IMR-90 (cell line): ENCODE results near the gene VWA8. TPM values are rescaled to one million over a fixed set of nuclear protein-coding genes. Genes with fewer than 3 reads are reported as not detected.

ENCODE experiments used
- ATAC-seq: fragments of 200-7000 bp; cut with Tn5 transposase; 2 replicates; pipeline ENCODE4 v1.9.1; 2020; ENCODE audit warnings: low read depth, mild to moderate bottlenecking, moderate library complexity
- BruUV-seq: library from RNA; stranded (reverse); fragments of 400-500 nt; replicated peaks from 2 replicates; lab custom pipeline; 2021; lab: Mats Ljungman, UMichigan
- CTCF ChIA-PET: fragments of 300-600 bp; formaldehyde crosslinking; extraction: SDS; loops from one replicate; lab custom pipeline; 2021; ENCODE audit warnings: antibody characterized with exemption; lab: Yijun Ruan, JAX
- POLR2A ChIA-PET: fragments of 300-600 bp; sonication (Branson Sonifier 250); formaldehyde crosslinking; loops from one replicate; lab custom pipeline; 2022; ENCODE audit warnings: antibody characterized with exemption; ENCODE audit not compliant: unreplicated experiment; lab: Charles Lee
- DNase-seq: peaks from one replicate; pipeline ENCODE4 v3.0.0; 2013
- H2AFZ ChIP-seq: replicated peaks from 2 replicates; pipeline ENCODE3; 2013; ENCODE audit warnings: low read length, mild to moderate bottlenecking; ENCODE audit not compliant: poor library complexity
- H2AK5ac ChIP-seq: 2 replicates; pipeline ENCODE4 v1.6.1; 2013; ENCODE audit warnings: low read depth, low read length, inconsistent platforms
- H2AK9ac ChIP-seq: replicated peaks from 2 replicates; pipeline ENCODE3; 2013; ENCODE audit warnings: mild to moderate bottlenecking, low read depth, low read length, moderate library complexity; ENCODE audit not compliant: poor library complexity
- H2BK120ac ChIP-seq: 2 replicates; pipeline ENCODE4 v1.6.1; 2013; ENCODE audit warnings: low read depth, low read length, inconsistent platforms
- H2BK15ac ChIP-seq: 3 replicates; pipeline ENCODE4 v1.6.1; 2013; ENCODE audit warnings: low read depth, low read length, inconsistent platforms
- H2BK20ac ChIP-seq: 2 replicates; pipeline ENCODE4 v1.6.1; 2013; ENCODE audit warnings: low read depth, mild to moderate bottlenecking, inconsistent platforms, low read length, moderate library complexity
- H2BK5ac ChIP-seq: 2 replicates; pipeline ENCODE4 v1.6.1; 2013; ENCODE audit warnings: mild to moderate bottlenecking, low read depth, low read length, inconsistent platforms; ENCODE audit not compliant: poor library complexity, severe bottlenecking
- H3K14ac ChIP-seq: replicated peaks from 2 replicates; pipeline ENCODE4 v1.6.1; 2013; ENCODE audit warnings: low read depth, low read length, inconsistent platforms
- H3K18ac ChIP-seq: 2 replicates; pipeline ENCODE4 v1.6.1; 2013; ENCODE audit warnings: low read depth, low read length, control low read depth
- H3K23ac ChIP-seq: 2 replicates; pipeline ENCODE4 v1.6.1; 2013; ENCODE audit warnings: low read depth, low read length, inconsistent platforms
- H3K27ac ChIP-seq: 2 replicates; pipeline ENCODE4 v1.5.1; 2013; ENCODE audit warnings: mild to moderate bottlenecking, control low read depth, low read length; ENCODE audit not compliant: insufficient read depth
- H3K27me3 ChIP-seq: 2 replicates; pipeline ENCODE4 v1.6.1; 2013; ENCODE audit warnings: low read length; ENCODE audit not compliant: control insufficient read depth, insufficient read depth
- H3K36me3 ChIP-seq: 2 replicates; pipeline ENCODE4 v1.6.1; 2013; ENCODE audit warnings: low read length, mixed read lengths; ENCODE audit not compliant: control insufficient read depth, insufficient read depth
- H3K4ac ChIP-seq: 2 replicates; pipeline ENCODE4 v1.6.1; 2013; ENCODE audit warnings: low read depth, low read length, inconsistent platforms
- H3K4me1 ChIP-seq: 2 replicates; pipeline ENCODE4 v1.6.1; 2013; ENCODE audit warnings: low read length, mixed read lengths; ENCODE audit not compliant: control insufficient read depth, insufficient read depth
- H3K4me2 ChIP-seq: 2 replicates; pipeline ENCODE4 v1.6.1; 2013; ENCODE audit warnings: low read depth, mild to moderate bottlenecking, control low read depth, low read length, moderate library complexity
- H3K4me3 ChIP-seq: 2 replicates; pipeline ENCODE4 v1.5.1; 2013; ENCODE audit warnings: low read depth, mild to moderate bottlenecking, control low read depth, low read length, moderate library complexity; ENCODE audit not compliant: insufficient read depth
- H3K56ac ChIP-seq: 2 replicates; pipeline ENCODE4 v1.6.1; 2013; ENCODE audit warnings: low read length, inconsistent platforms; ENCODE audit not compliant: insufficient read depth; ENCODE audit errors: extremely low read depth
- H3K79me1 ChIP-seq, 2 experiments: 2 replicates each; pipeline ENCODE4 v1.6.1; 2013; ENCODE audit warnings: low read length in 2 of 2, inconsistent platforms in 1 of 2, low read depth in 1 of 2
- H3K9ac ChIP-seq: 2 replicates; pipeline ENCODE4 v1.6.1; 2013; ENCODE audit warnings: low read depth, low read length, control low read depth
- H3K9me1 ChIP-seq: 2 replicates; pipeline ENCODE4 v1.6.1; 2013; ENCODE audit warnings: low read length, inconsistent platforms; ENCODE audit not compliant: insufficient read depth
- H3K9me3 ChIP-seq: 2 replicates; pipeline ENCODE4 v1.6.1; 2013; ENCODE audit warnings: low read length; ENCODE audit not compliant: control insufficient read depth, insufficient read depth
- H4K20me1 ChIP-seq: 2 replicates; pipeline ENCODE4 v1.6.1; 2013; ENCODE audit warnings: low read length, inconsistent platforms; ENCODE audit not compliant: insufficient read depth
- H4K5ac ChIP-seq: 2 replicates; pipeline ENCODE4 v1.6.1; 2013; ENCODE audit warnings: mild to moderate bottlenecking, low read depth, low read length, control low read depth
- H4K8ac ChIP-seq, 2 experiments: 2 replicates each; pipeline ENCODE4 v1.6.1; 2013; ENCODE audit warnings: low read depth in 2 of 2, low read length in 2 of 2, control low read depth in 1 of 2, inconsistent platforms in 1 of 2
- H4K91ac ChIP-seq: 2 replicates; pipeline ENCODE4 v1.6.1; 2013; ENCODE audit warnings: low read depth, low read length, inconsistent platforms; ENCODE audit not compliant: insufficient read depth
- CHD1 ChIP-seq: IDR thresholded peaks from 2 replicates; pipeline ENCODE4 v1.6.1; 2012; ENCODE audit warnings: low read depth, low read length, improper control_type of control experiment
- MAFK ChIP-seq: IDR thresholded peaks from 2 replicates; pipeline ENCODE4 v1.6.1; 2012; ENCODE audit warnings: low read depth, low read length, improper control_type of control experiment
- MXI1 ChIP-seq: IDR thresholded peaks from 2 replicates; pipeline ENCODE4 v1.6.1; 2012; ENCODE audit warnings: low read depth, mild to moderate bottlenecking, low read length, moderate library complexity, borderline replicate concordance
- RAD21 ChIP-seq: IDR thresholded peaks from 2 replicates; pipeline ENCODE4 v1.6.1; 2012; ENCODE audit warnings: low read length, improper control_type of control experiment
- RCOR1 ChIP-seq: IDR thresholded peaks from 2 replicates; pipeline ENCODE4 v1.6.1; 2012; ENCODE audit warnings: mild to moderate bottlenecking, low read length, improper control_type of control experiment; ENCODE audit not compliant: insufficient replicate concordance
- RFX5 ChIP-seq: IDR thresholded peaks from 2 replicates; pipeline ENCODE4 v1.8.0; 2012; ENCODE audit warnings: low read depth, mild to moderate bottlenecking, low read length, moderate library complexity
- SMC3 ChIP-seq: fragments of 150-350 bp; IDR thresholded peaks from 2 replicates; pipeline ENCODE4 v1.6.1; 2016; ENCODE audit warnings: low read depth, mild to moderate bottlenecking, antibody characterized with exemption, low read length, moderate library complexity
- dilution Hi-C: fragments of 300-500 bp; cut with HindIII; formaldehyde crosslinking; loops from one replicate; pipeline ENCODE4 v1.14.3; 2018; ENCODE audit warnings: low sequenced_read_pairs; ENCODE audit not compliant: unreplicated experiment
- in situ Hi-C: fragments of 300-500 bp; cut with MboI; formaldehyde crosslinking; loops from 3 replicates; pipeline ENCODE4 v1.14.3; 2019; ENCODE audit warnings: low sequenced_read_pairs, inconsistent platforms, mixed read lengths
- intact Hi-C: fragments of 100-400 bp; cut with micrococcal nuclease; formaldehyde crosslinking; loops from 2 replicates; pipeline ENCODE4 v1.10.0; 2022
- polyA plus RNA-seq, 3 experiments: library from polyadenylated mRNA; depleted of rRNA; stranded (reverse); fragments of >200 nt; gene quantifications; 2 replicates each; pipeline ENCODE4 v1.2.3, GENCODE V29; 2012; ENCODE audit warnings: low replicate concordance in 1 of 3
- total RNA-seq: library from RNA; depleted of rRNA; stranded (reverse); fragments of >200 nt; gene quantifications from 2 replicates; pipeline ENCODE4 v1.2.3, GENCODE V29; 2012
- TF ChIP-seq, protein P1 (sequence below): conservative IDR thresholded peaks from 2 replicates; pipeline ENCODE4 v1.5.1; 2012; ENCODE audit warnings: mild to moderate bottlenecking, low read depth, low read length, improper control_type of control experiment
- TF ChIP-seq, protein P2 (sequence below): fragments of 150-350 bp; IDR thresholded peaks from 2 replicates; pipeline ENCODE4 v1.6.1; 2016; ENCODE audit warnings: low read depth, mild to moderate bottlenecking, low read length, moderate library complexity, borderline replicate concordance

The VWA8 gene
- total and polyA plus RNA-seq, 2 of the 4 experiments (the other 2 are of a cell fraction): 5.9 to 18.3 TPM

DNA sequence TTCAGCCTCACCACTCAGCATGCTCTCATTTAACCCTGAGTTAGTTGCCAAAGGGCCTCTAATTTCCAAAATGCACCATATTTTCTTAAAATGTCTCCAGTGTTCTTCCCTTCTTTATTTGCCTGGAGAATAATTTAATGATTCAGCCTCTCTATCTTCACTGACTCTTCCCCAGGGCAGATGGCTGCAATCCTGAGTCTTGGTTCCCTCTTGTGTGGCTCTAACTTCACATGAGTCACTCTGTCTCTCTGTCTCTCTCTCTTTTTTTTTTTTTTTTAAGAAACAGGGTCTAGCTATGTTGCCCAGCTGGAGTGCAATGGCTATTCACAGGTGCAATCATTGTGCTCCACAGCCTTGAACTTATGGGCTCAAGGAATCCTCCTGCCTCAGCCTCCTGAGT, 251.4 kb downstream of the VWA8 start:
- ATAC-seq (no peak), DNase-seq (peak; percentile 28)
- no TSS peak for BruUV-seq
- TF ChIP-seq RAD21: no peak
- no peak for TF ChIP-seq MXI1
- TF ChIP-seq, protein P1, sequence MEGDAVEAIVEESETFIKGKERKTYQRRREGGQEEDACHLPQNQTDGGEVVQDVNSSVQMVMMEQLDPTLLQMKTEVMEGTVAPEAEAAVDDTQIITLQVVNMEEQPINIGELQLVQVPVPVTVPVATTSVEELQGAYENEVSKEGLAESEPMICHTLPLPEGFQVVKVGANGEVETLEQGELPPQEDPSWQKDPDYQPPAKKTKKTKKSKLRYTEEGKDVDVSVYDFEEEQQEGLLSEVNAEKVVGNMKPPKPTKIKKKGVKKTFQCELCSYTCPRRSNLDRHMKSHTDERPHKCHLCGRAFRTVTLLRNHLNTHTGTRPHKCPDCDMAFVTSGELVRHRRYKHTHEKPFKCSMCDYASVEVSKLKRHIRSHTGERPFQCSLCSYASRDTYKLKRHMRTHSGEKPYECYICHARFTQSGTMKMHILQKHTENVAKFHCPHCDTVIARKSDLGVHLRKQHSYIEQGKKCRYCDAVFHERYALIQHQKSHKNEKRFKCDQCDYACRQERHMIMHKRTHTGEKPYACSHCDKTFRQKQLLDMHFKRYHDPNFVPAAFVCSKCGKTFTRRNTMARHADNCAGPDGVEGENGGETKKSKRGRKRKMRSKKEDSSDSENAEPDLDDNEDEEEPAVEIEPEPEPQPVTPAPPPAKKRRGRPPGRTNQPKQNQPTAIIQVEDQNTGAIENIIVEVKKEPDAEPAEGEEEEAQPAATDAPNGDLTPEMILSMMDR: no peak
- TF ChIP-seq MAFK: no peak
- TF ChIP-seq SMC3: no peak
- no peak for TF ChIP-seq CHD1
- no peak for TF ChIP-seq RCOR1
- TF ChIP-seq, protein P2, sequence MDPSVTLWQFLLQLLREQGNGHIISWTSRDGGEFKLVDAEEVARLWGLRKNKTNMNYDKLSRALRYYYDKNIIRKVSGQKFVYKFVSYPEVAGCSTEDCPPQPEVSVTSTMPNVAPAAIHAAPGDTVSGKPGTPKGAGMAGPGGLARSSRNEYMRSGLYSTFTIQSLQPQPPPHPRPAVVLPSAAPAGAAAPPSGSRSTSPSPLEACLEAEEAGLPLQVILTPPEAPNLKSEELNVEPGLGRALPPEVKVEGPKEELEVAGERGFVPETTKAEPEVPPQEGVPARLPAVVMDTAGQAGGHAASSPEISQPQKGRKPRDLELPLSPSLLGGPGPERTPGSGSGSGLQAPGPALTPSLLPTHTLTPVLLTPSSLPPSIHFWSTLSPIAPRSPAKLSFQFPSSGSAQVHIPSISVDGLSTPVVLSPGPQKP: no peak
- no peak for TF ChIP-seq RFX5
- dilution Hi-C loops (no loop called here), in situ Hi-C loops (no loop called here), intact Hi-C loops (loop anchor here (5.0 kb wide), 1 partner anchor 43 kb away; no protein-coding TSS in a partner anchor)
- ChIA-PET CTCF (no interaction called here), POLR2A (interaction anchor here (0.6 kb wide), 1 partner anchor 21 kb away, joined by 4 read pairs; no protein-coding TSS in a partner anchor)
- Histone ChIP-seq H2AK9ac (no peak overlapping the region), H3K18ac (no peak overlapping the region), H3K23ac (no peak overlapping the region), H2AFZ (no peak overlapping the region), H2BK20ac (no peak overlapping the region), H3K56ac (no peak overlapping the region), H2BK15ac (no peak overlapping the region), H3K79me1 (no peaks in the 10 kb centered on the region), H3K36me3 (no peaks in the 10 kb centered on the region), H2AK5ac (no peak overlapping the region), H3K14ac (no peak overlapping the region), H3K9me1 (no peaks in the 10 kb centered on the region), H3K4me3 (no peak overlapping the region), H4K20me1 (no peaks in the 10 kb centered on the region), H3K9ac (no peak overlapping the region), H3K27ac (no peak overlapping the region), H2BK120ac (no peak overlapping the region), H3K9me3 (no peaks in the 10 kb centered on the region), H4K8ac (no peak overlapping the region), H3K4me2 (no peak overlapping the region), H4K91ac (no peak overlapping the region), H3K4me1 (no peaks in the 10 kb centered on the region), H3K27me3 (no peaks in the 10 kb centered on the region), H2BK5ac (no peak overlapping the region), H3K4ac (no peak overlapping the region), H4K5ac (no peak overlapping the region)
